Mesenchymal stem cell (in vitro differentiated cells and primary cell): ENCODE measurements around the gene AMIGO3. TPM values are rescaled to one million over a fixed set of nuclear protein-coding genes. Genes with fewer than 3 reads are reported as not detected.

Experiments
- DNase-seq: peaks from one replicate; pipeline ENCODE4 v3.0.0-alpha.2; 2013
- H2AFZ ChIP-seq: one replicate; pipeline ENCODE4 v1.6.1; 2013; ENCODE audit warnings: low read depth, mild to moderate bottlenecking, control low read depth, inconsistent platforms, low read length, moderate library complexity
- H2AK5ac ChIP-seq: 2 replicates; pipeline ENCODE4 v1.6.1; 2013; ENCODE audit warnings: low read length, moderate library complexity, mild to moderate bottlenecking, inconsistent platforms; ENCODE audit not compliant: severe bottlenecking
- H2BK120ac ChIP-seq: one replicate; pipeline ENCODE4 v1.6.1; 2013; ENCODE audit warnings: low read depth, mild to moderate bottlenecking, inconsistent platforms, low read length, moderate library complexity
- H2BK12ac ChIP-seq, 2 experiments: one replicate each; pipeline ENCODE4 v1.6.1; 2013; ENCODE audit warnings: inconsistent platforms in 2 of 2, low read length in 2 of 2, mild to moderate bottlenecking in 2 of 2, moderate library complexity in 2 of 2, control low read depth in 1 of 2
- H2BK15ac ChIP-seq: one replicate; pipeline ENCODE4 v1.6.1; 2013; ENCODE audit warnings: mild to moderate bottlenecking, low read depth, inconsistent platforms; ENCODE audit not compliant: poor library complexity, severe bottlenecking
- H2BK5ac ChIP-seq: 2 replicates; pipeline ENCODE4 v1.6.1; 2013; ENCODE audit warnings: low read depth, mild to moderate bottlenecking, low read length, control low read depth, inconsistent platforms; ENCODE audit not compliant: poor library complexity, severe bottlenecking
- H3K14ac ChIP-seq, 2 experiments: one replicate each; pipeline ENCODE4 v1.6.1; 2013; ENCODE audit warnings: inconsistent platforms in 2 of 2, low read length in 2 of 2, control low read depth in 1 of 2, mild to moderate bottlenecking in 1 of 2, moderate library complexity in 1 of 2
- H3K18ac ChIP-seq, 2 experiments: one replicate each; pipeline ENCODE4 v1.6.1; 2013; ENCODE audit warnings: inconsistent platforms in 2 of 2, low read length in 2 of 2, control low read depth in 1 of 2, low read depth in 1 of 2, mild to moderate bottlenecking in 1 of 2
- H3K23ac ChIP-seq, 2 experiments: one replicate each; pipeline ENCODE4 v1.6.1; 2013; ENCODE audit warnings: inconsistent platforms in 2 of 2, low read length in 2 of 2, mild to moderate bottlenecking in 2 of 2, moderate library complexity in 2 of 2, control low read depth in 1 of 2
- H3K27ac ChIP-seq: 2 replicates; pipeline ENCODE4 v1.5.1; 2013; ENCODE audit warnings: mild to moderate bottlenecking, moderate library complexity, low read length, control low read depth, inconsistent platforms; ENCODE audit not compliant: poor library complexity, severe bottlenecking
- H3K27me3 ChIP-seq, 2 experiments: 2 replicates each; pipeline versions ENCODE4 v1.6.1 to v1.7.0; 2013; ENCODE audit warnings: low read length in 2 of 2, mild to moderate bottlenecking in 2 of 2, moderate library complexity in 2 of 2, control low read depth in 1 of 2, inconsistent platforms in 1 of 2; ENCODE audit not compliant: control insufficient read depth in 1 of 2, insufficient read depth in 1 of 2
- H3K36me3 ChIP-seq, 2 experiments: 2 replicates each; pipeline versions ENCODE4 v1.6.1 to v1.7.0; 2013; ENCODE audit warnings: low read length in 2 of 2, control low read depth in 1 of 2, inconsistent platforms in 1 of 2, low read depth in 1 of 2, mild to moderate bottlenecking in 1 of 2; ENCODE audit not compliant: insufficient read depth in 2 of 2, control insufficient read depth in 1 of 2
- H3K4ac ChIP-seq, 2 experiments: one replicate each; pipeline ENCODE4 v1.6.1; 2013; ENCODE audit warnings: inconsistent platforms in 2 of 2, low read length in 2 of 2, mild to moderate bottlenecking in 2 of 2, moderate library complexity in 2 of 2, control low read depth in 1 of 2, low read depth in 1 of 2
- H3K4me1 ChIP-seq: 2 replicates; pipeline ENCODE4 v1.6.1; 2013; ENCODE audit warnings: low read depth, low read length, control low read depth; ENCODE audit not compliant: control insufficient read depth, insufficient read depth
- H3K4me2 ChIP-seq: 2 replicates; pipeline ENCODE4 v1.6.1; 2013; ENCODE audit warnings: low read length, mild to moderate bottlenecking, inconsistent platforms; ENCODE audit not compliant: poor library complexity, severe bottlenecking
- H3K4me3 ChIP-seq, 2 experiments: 2 replicates each; pipeline versions ENCODE4 v1.5.1 to v1.7.0; 2013; ENCODE audit warnings: low read length in 2 of 2, mild to moderate bottlenecking in 2 of 2, control low read depth in 1 of 2, low read depth in 1 of 2; ENCODE audit not compliant: insufficient read depth in 1 of 2
- H3K79me1 ChIP-seq: replicated peaks from 2 replicates; pipeline ENCODE4 v1.6.1; 2013; ENCODE audit warnings: mild to moderate bottlenecking, control low read depth, low read length, inconsistent platforms; ENCODE audit not compliant: poor library complexity, severe bottlenecking
- H3K9ac ChIP-seq: 2 replicates; pipeline ENCODE4 v1.7.0; 2013; ENCODE audit warnings: mild to moderate bottlenecking, low read length, moderate library complexity
- H3K9me3 ChIP-seq: 2 replicates; pipeline ENCODE4 v1.7.0; 2013; ENCODE audit warnings: mild to moderate bottlenecking, low read length; ENCODE audit not compliant: control insufficient read depth
- H4K8ac ChIP-seq: one replicate; pipeline ENCODE4 v1.6.1; 2013; ENCODE audit warnings: inconsistent platforms, mild to moderate bottlenecking, low read length, moderate library complexity
- H4K91ac ChIP-seq: one replicate; pipeline ENCODE4 v1.6.1; 2013; ENCODE audit warnings: mild to moderate bottlenecking, low read length, inconsistent platforms
- WGBS: methylation state at CpG from one replicate; pipeline ENCODE4 v1.1.7; 2013; ENCODE audit warnings: mixed read lengths; 5-methylcytosine and 5-hydroxymethylcytosine counted together
- small RNA-seq: library from polyadenylated mRNA; stranded (forward); fragments of <200 nt; extraction: miRNeasy Mini kit (QIAGEN cat#:217004); gene quantifications from one replicate; pipeline ENCODE3, GENCODE V24; 2013; ENCODE audit warnings: low read depth

The AMIGO3 gene

GRCh38 chr3:49668414-49668797, 51.1 kb downstream of the AMIGO3 start:
- H3K36me3 ChIP-seq: no peaks in the 10 kb centered on the region
- H4K8ac ChIP-seq: no peak overlapping the region
- H3K27ac ChIP-seq: peak overlapping the region; percentile 9
- no peaks in the 10 kb centered on the region for H3K9me3 ChIP-seq
- H3K79me1 ChIP-seq: peaks cover 2% of the 10 kb centered on the region
- H3K4me3 ChIP-seq: no peak overlapping the region
- 61% methylated on average over 5 of the region's 5 CpGs for WGBS
- no peak overlapping the region for H2AFZ ChIP-seq
- peak overlapping the region; percentile 11 for H3K4me2 ChIP-seq
- no peak overlapping the region for H2BK120ac ChIP-seq
- H3K14ac ChIP-seq: no peak overlapping the region
- no peak overlapping the region for H3K23ac ChIP-seq
- H2BK12ac ChIP-seq: no peak overlapping the region
- no peak overlapping the region for H3K4ac ChIP-seq
- no peak overlapping the region for H2AK5ac ChIP-seq
- peak overlapping the region; percentile 37 for H2BK15ac ChIP-seq
- no peak overlapping the region for H3K9ac ChIP-seq
- H4K91ac ChIP-seq: no peak overlapping the region
- H2BK5ac ChIP-seq: no peak overlapping the region
- H3K18ac ChIP-seq: no peak overlapping the region
- H3K4me1 ChIP-seq: peaks cover 40% of the 10 kb centered on the region
- DNase-seq: no peak
- peaks cover 0 to 51% of the 10 kb centered on the region in 2 experiments for H3K27me3 ChIP-seq

GRCh38 chr3:49667701-49668413, 51.6 kb downstream of the AMIGO3 start:
- Histone ChIP-seq H2BK5ac (no peak overlapping the region), H4K8ac (no peak overlapping the region), H3K9ac (no peak overlapping the region), H2BK120ac (no peak overlapping the region), H3K18ac (no peak overlapping the region), H3K27ac (peak overlapping the region; percentile 9), H3K4ac (no peak overlapping the region), H3K4me1 (peaks cover 35% of the 10 kb centered on the region), H3K4me3 (no peak overlapping the region), H2BK12ac (no peak overlapping the region), H2AK5ac (peak overlapping the region; percentile 21), H3K14ac (no peak overlapping the region), H3K23ac (no peak overlapping the region), H4K91ac (no peak overlapping the region), H3K36me3 (no peaks in the 10 kb centered on the region), H3K4me2 (no peak overlapping the region), H2BK15ac (no peak overlapping the region), H3K79me1 (no peaks in the 10 kb centered on the region), H3K9me3 (no peaks in the 10 kb centered on the region), H3K27me3 (peaks cover 0 to 55% of the 10 kb centered on the region in 2 experiments), H2AFZ (no peak overlapping the region)
- 86% methylated on average over 25 of the region's 25 CpGs for WGBS
- DNase-seq: no peak

Small RNA genes within 50 kb of the gene (small RNA-seq; reads per million reads assigned to genes)
- not detected for gene AMIGO3
- not detected for gene COX6CP14
